Stimulated activated CD4-positive, alpha-beta T cell treated with anti-CD3 and anti-CD28 coated beads, Interleukin-15, amount 100 ng/mL, for 1 hour (primary cell): ENCODE data around the gene LAMB1.

Source experiments
- DNase-seq, 2 donors: peaks; one replicate each; pipeline ENCODE4 v3.0.0-alpha.2; 2020; ENCODE audit warnings: low read depth in 1 of 2, low spot score in 1 of 2

The LAMB1 gene

GRCh38 chr7:107949443-107949935 lies 53.5 kb downstream of the LAMB1 start:
- no peak for DNase-seq

GRCh38 chr7:107948645-107949442 lies 54.1 kb downstream of the LAMB1 start:
- no peak for DNase-seq

- no peak for DNase-seq
Observed at GRCh38 chr7:107946881-107947280, 56.1 kb downstream of the LAMB1 start.

GRCh38 chr7:107946451-107946850 lies 56.5 kb downstream of the LAMB1 start:
- no peak for DNase-seq

GRCh38 chr7:107945332-107945731 lies 57.6 kb downstream of the LAMB1 start:
- no peak for DNase-seq

GRCh38 chr7:107944411-107945169 lies 58.4 kb downstream of the LAMB1 start:
- no peak for DNase-seq

GRCh38 chr7:107943018-107943417 lies 59.9 kb downstream of the LAMB1 start:
- DNase-seq = no peak

GRCh38 chr7:107940951-107941350 lies 62.0 kb downstream of the LAMB1 start:
- no peak for DNase-seq

- no peak for DNase-seq
Observed at GRCh38 chr7:107939573-107940489, 63.1 kb downstream of the LAMB1 start.

GRCh38 chr7:107938456-107939250 lies 64.3 kb downstream of the LAMB1 start:
- no peak for DNase-seq

- no peak for DNase-seq
Observed at GRCh38 chr7:107937531-107937930, 65.4 kb downstream of the LAMB1 start.

GRCh38 chr7:107936312-107936711 lies 66.6 kb downstream of the LAMB1 start:
- no peak for DNase-seq

GRCh38 chr7:107934991-107935770 lies 67.8 kb downstream of the LAMB1 start:
- DNase-seq = no peak

- no peak for DNase-seq
Observed at GRCh38 chr7:107933386-107934013, 69.5 kb downstream of the LAMB1 start.

- no peak for DNase-seq
Observed at GRCh38 chr7:107932805-107933204, 70.2 kb downstream of the LAMB1 start.

GRCh38 chr7:107931740-107932515 lies 71.0 kb downstream of the LAMB1 start:
- no peak for DNase-seq

GRCh38 chr7:107926481-107926880 lies 76.5 kb downstream of the LAMB1 start:
- DNase-seq = no peak

- no peak for DNase-seq
Observed at GRCh38 chr7:107924841-107925504, 78.0 kb downstream of the LAMB1 start.
